HG02973 (cell line): ENCODE data around the gene CLEC1B.
"Not testable (repeated sequence)": the region's sequence is repeated elsewhere in the genome, so short reads cannot be mapped to it uniquely, and the experiment has no call there.

Source experiments
- ATAC-seq: cut with Tn5 transposase; IDR thresholded peaks from one replicate; pipeline ENCODE4 v1.9.1; 2021; ENCODE audit warnings: moderate library complexity; ENCODE audit not compliant: unreplicated experiment

The CLEC1B gene

GRCh38 chr12:9999016-9999415, at the start of gene CLEC1B:
Gene CLEC1B (minus strand): TSS chr12:9999121. CDS start chr12:9999100, 21 bp downstream.
- ATAC-seq = no peak

- ATAC-seq = no peak
These were observed 49.6 kb upstream of the CLEC1B start for GRCh38 chr12:10048526-10048925.

GRCh38 chr12:10042167-10042566, 43.2 kb upstream of the CLEC1B start:
- no peak for ATAC-seq

GRCh38 chr12:10033783-10034545, 35.0 kb upstream of the CLEC1B start:
- no peak for ATAC-seq

GRCh38 chr12:10031771-10032175, 32.9 kb upstream of the CLEC1B start:
- ATAC-seq = no peak

- no peak for ATAC-seq
These were observed 32.4 kb upstream of the CLEC1B start for GRCh38 chr12:10031321-10031720.

GRCh38 chr12:10030446-10030845, 31.5 kb upstream of the CLEC1B start, which contains the start of gene CLEC9A:
Gene CLEC9A (plus strand): TSS chr12:10030682. CDS start chr12:10052688, 22,006 bp downstream.
- no peak for ATAC-seq

GRCh38 chr12:10027721-10028120, 28.8 kb upstream of the CLEC1B start:
- ATAC-seq = no peak

GRCh38 chr12:10027311-10027710, 28.4 kb upstream of the CLEC1B start:
- ATAC-seq = no peak

GRCh38 chr12:10026666-10027065, 27.7 kb upstream of the CLEC1B start:
- ATAC-seq = not testable (repeated sequence)

- ATAC-seq = no peak
These were observed 26.3 kb upstream of the CLEC1B start for GRCh38 chr12:10025236-10025635.

GRCh38 chr12:10021342-10021741, 22.4 kb upstream of the CLEC1B start:
- ATAC-seq = no peak

GRCh38 chr12:10018386-10018785, 19.5 kb upstream of the CLEC1B start:
- ATAC-seq = no peak

GRCh38 chr12:10016881-10017280, 18.0 kb upstream of the CLEC1B start:
- ATAC-seq = no peak

- no peak for ATAC-seq
These were observed 16.5 kb upstream of the CLEC1B start for GRCh38 chr12:10015450-10015849.

GRCh38 chr12:10012630-10013330, 13.9 kb upstream of the CLEC1B start:
- ATAC-seq = no peak

GRCh38 chr12:10001171-10001776, 2.4 kb upstream of the CLEC1B start:
- no peak for ATAC-seq

- ATAC-seq = no peak
These were observed 6.6 kb downstream of the CLEC1B start for GRCh38 chr12:9992296-9992695.

- ATAC-seq = no peak
These were observed 7.0 kb downstream of the CLEC1B start for GRCh38 chr12:9991876-9992275.

- no peak for ATAC-seq
These were observed 18.8 kb downstream of the CLEC1B start for GRCh38 chr12:9980126-9980525.

GRCh38 chr12:9977916-9978315, 21.0 kb downstream of the CLEC1B start:
- no peak for ATAC-seq

GRCh38 chr12:9976626-9977025, 22.3 kb downstream of the CLEC1B start:
- not testable (repeated sequence) for ATAC-seq
